Kidney (tissue), 14 donors: ENCODE data around the gene DNAAF6. TPM values are rescaled to one million over a fixed set of nuclear protein-coding genes. Genes with fewer than 3 reads are reported as not detected.

Experiments
- DNase-seq, 5 donors: peaks; one replicate each; pipeline ENCODE4 v3.0.0-alpha.2; 2013 to 2020
- FAIRE-seq: peaks from 2 replicates; lab custom pipeline; 2012; peaks lifted over from hg19 to GRCh38; lab: Jason Lieb, UNC
- H3K27ac ChIP-seq, 2 donors: one replicate each; pipeline ENCODE4 v1.7.0; 2013; ENCODE audit warnings: low read depth in 2 of 2, low read length in 2 of 2, inconsistent platforms in 1 of 2
- H3K27me3 ChIP-seq: one replicate; pipeline ENCODE4 v1.7.1; 2013; ENCODE audit warnings: low read length, inconsistent platforms; ENCODE audit not compliant: control insufficient read depth, insufficient read depth
- H3K36me3 ChIP-seq, 3 donors: one replicate each; pipeline versions ENCODE4 v1.7.0 to v1.7.1; 2013; ENCODE audit warnings: low read length in 3 of 3, control low read depth in 1 of 3, inconsistent platforms in 1 of 3; ENCODE audit not compliant: insufficient read depth in 3 of 3, control insufficient read depth in 2 of 3
- H3K4me1 ChIP-seq, 3 donors: one replicate each; pipeline versions ENCODE4 v1.7.0 to v1.7.1; 2013; ENCODE audit warnings: low read length in 3 of 3, inconsistent platforms in 1 of 3, low read depth in 1 of 3; ENCODE audit not compliant: control insufficient read depth in 2 of 3, insufficient read depth in 2 of 3
- H3K4me3 ChIP-seq, 3 donors: one replicate each; pipeline versions ENCODE4 v1.7.0 to v1.8.1; 2013; ENCODE audit warnings: low read length in 3 of 3, control low read depth in 1 of 3, inconsistent platforms in 1 of 3
- H3K9ac ChIP-seq, 3 donors: one replicate each; pipeline versions ENCODE4 v1.7.0 to v1.7.1; 2013; ENCODE audit warnings: low read length in 3 of 3, control low read depth in 1 of 3, inconsistent platforms in 1 of 3
- H3K9me3 ChIP-seq, 3 donors: one replicate each; pipeline versions ENCODE4 v1.7.0 to v1.7.1; 2013; ENCODE audit warnings: low read length in 3 of 3, control low read depth in 1 of 3, inconsistent platforms in 1 of 3; ENCODE audit not compliant: control insufficient read depth in 2 of 3, insufficient read depth in 1 of 3
- intact Hi-C: fragments of 100-400 bp; cut with DNase I; formaldehyde crosslinking; loops from one replicate; pipeline ENCODE4 v1.11.1; 2022
- polyA plus RNA-seq: library from polyadenylated mRNA; stranded (reverse); fragments of 350-450 nt; fragmentation: Illumina TruSeq; extraction: RNeasy Lipid Tissue Mini Kit (QIAGEN cat#74804); gene quantifications from one replicate; pipeline ENCODE4 v1.2.3, GENCODE V29; 2014; ENCODE audit warnings: low read depth, low replicate concordance; ENCODE audit not compliant: insufficient read depth
- total RNA-seq: library from RNA; stranded (reverse); fragmentation: NEBNext Ultra II Directional; extraction: Animal tissue kit (Norgen Biotek cat#: 25700); gene quantifications from one replicate; pipeline ENCODE4 v1.2.1, GENCODE V29; 2021
- TF ChIP-seq, protein P1 (sequence below): IDR thresholded peaks from 3 replicates; pipeline ENCODE4 v1.5.1; 2012; ENCODE audit warnings: mild to moderate bottlenecking, moderate library complexity, borderline replicate concordance; ENCODE audit not compliant: insufficient read depth; ENCODE audit errors: extremely low read depth
- donor health status: control.
- donor health status: control.
- donor health status: control.
- donor health status: control.
- donor health status: control.
- donor health status: DM: yes; HTN: yes; CAD: no.
- donor health status: Normal renal cell carcinoma (clear cell type).

DNAAF6 gene
- total and polyA plus RNA-seq, 2 donors from 2014 or later, result not detected

DNA sequence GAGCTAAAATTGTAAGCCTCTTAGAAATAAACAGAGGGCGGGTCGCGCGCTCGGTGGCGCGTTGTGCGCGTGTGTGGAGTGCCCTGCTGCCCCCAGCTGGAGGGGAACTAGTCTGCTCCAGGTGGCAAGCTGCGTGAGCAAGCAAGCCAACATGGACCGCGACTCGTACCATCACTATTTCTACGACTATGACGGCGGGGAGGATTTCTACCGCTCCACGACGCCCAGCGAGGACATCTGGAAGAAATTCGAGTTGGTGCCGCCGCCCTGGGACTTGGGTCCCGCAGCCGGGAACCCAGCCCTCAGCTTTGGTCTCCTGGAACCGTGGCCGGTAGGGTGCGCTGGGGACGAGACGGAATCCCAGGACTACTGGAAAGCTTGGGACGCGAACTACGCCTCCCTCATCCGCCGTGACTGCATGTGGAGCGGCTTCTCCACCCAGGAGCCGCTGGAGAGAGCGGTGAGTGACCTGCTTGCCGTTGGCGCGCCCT lies 66.1 kb downstream of the DNAAF6 start:
- H3K9ac ChIP-seq, result no peak overlapping the region
- no peak for FAIRE-seq
- H3K27ac ChIP-seq, result no peak overlapping the region
- DNase-seq, result peak; percentile 0 to 70 (median 10)
- no peak overlapping the region for H3K4me3 ChIP-seq
- intact Hi-C loops, result no loop called here
- H3K4me1 ChIP-seq, result no peaks in the 10 kb centered on the region
- H3K27me3 ChIP-seq, result no peaks in the 10 kb centered on the region
- no peaks in the 10 kb centered on the region for H3K36me3 ChIP-seq
- H3K9me3 ChIP-seq, result no peaks in the 10 kb centered on the region
- TF ChIP-seq, protein P1, sequence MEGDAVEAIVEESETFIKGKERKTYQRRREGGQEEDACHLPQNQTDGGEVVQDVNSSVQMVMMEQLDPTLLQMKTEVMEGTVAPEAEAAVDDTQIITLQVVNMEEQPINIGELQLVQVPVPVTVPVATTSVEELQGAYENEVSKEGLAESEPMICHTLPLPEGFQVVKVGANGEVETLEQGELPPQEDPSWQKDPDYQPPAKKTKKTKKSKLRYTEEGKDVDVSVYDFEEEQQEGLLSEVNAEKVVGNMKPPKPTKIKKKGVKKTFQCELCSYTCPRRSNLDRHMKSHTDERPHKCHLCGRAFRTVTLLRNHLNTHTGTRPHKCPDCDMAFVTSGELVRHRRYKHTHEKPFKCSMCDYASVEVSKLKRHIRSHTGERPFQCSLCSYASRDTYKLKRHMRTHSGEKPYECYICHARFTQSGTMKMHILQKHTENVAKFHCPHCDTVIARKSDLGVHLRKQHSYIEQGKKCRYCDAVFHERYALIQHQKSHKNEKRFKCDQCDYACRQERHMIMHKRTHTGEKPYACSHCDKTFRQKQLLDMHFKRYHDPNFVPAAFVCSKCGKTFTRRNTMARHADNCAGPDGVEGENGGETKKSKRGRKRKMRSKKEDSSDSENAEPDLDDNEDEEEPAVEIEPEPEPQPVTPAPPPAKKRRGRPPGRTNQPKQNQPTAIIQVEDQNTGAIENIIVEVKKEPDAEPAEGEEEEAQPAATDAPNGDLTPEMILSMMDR, result no peak

DNA sequence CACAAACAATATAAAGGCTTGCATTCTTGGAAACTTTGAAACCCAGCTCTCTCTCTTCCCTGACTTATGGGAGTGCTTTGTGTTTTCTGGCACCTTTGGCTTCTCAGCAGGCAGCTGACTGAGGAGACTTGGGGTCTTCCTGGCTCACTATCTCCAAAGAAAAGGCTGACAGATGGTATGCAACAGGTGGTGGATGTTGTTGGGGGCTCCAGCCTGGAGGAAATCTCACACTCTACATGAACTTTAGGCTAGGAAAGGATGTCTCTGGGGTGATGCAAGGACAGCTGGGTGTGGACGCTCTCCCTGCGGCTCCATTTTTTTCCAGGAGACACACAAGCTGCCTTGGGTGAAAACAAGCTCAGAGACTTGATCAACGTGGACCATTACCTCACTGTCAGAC lies 67.4 kb downstream of the DNAAF6 start:
- intact Hi-C loops, result no loop called here
- DNase-seq (no peak), FAIRE-seq (no peak)

DNA sequence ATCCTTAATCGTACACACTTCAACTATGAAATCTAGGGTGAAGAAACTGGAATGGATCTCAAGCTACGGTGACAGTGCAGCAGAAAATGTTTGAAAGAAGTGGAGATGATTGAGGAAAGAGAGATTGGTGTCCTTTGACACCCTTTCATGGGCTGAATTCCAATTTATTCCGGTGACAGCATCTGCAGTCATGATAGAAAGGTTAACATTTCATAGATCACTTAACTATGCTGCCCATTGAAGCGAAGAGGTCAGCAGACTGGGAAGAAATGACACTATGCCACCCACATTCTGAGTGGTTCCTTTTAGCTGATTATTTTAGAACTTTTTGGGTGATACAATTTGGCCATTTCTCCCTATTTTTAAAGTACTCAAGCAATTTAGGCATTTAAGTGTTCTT lies 82.3 kb downstream of the DNAAF6 start:
- no peak for FAIRE-seq
- H3K9ac ChIP-seq, result no peak overlapping the region
- intact Hi-C loops, result no loop called here
- H3K36me3 ChIP-seq, result no peaks in the 10 kb centered on the region
- H3K4me1 ChIP-seq, result no peaks in the 10 kb centered on the region
- DNase-seq, result no peak
- H3K27ac ChIP-seq, result no peak overlapping the region
- no peak overlapping the region for H3K4me3 ChIP-seq
- no peaks in the 10 kb centered on the region for H3K9me3 ChIP-seq
- TF ChIP-seq, protein P1, result no peak
- H3K27me3 ChIP-seq, result no peaks in the 10 kb centered on the region

More for the DNA sequence above, 67.4 kb downstream of the DNAAF6 start:
- Histone ChIP-seq H3K27ac (no peak overlapping the region), H3K4me3 (no peak overlapping the region), H3K4me1 (no peaks in the 10 kb centered on the region), H3K9me3 (no peaks in the 10 kb centered on the region), H3K27me3 (no peaks in the 10 kb centered on the region), H3K36me3 (no peaks in the 10 kb centered on the region), H3K9ac (no peak overlapping the region)
- TF ChIP-seq, protein P1, result no peak

DNA sequence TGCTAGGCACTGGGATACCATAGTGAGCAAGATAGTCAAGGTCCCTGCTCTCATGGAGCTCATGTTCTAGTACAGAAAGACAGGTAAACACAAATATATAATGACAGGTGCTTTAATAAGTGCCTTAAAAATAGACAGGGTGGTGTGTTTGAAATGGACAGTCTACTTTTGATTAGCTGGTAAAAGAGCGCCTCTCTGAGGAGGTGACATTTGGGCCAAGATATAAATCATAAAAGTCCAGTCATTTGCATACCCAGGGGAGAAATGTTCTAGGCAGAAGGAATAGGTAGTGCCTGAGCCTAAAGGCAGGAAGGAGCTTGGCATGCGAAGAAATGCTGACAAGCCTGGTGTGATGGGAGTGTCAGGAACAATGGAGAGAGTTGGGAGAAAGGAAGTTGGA lies 83.6 kb downstream of the DNAAF6 start:
- no peaks in the 10 kb centered on the region for H3K27me3 ChIP-seq
- H3K27ac ChIP-seq, result no peak overlapping the region
- FAIRE-seq, result no peak
- TF ChIP-seq, protein P1, result no peak
- intact Hi-C loops, result no loop called here
- H3K4me3 ChIP-seq, result no peak overlapping the region
- H3K9ac ChIP-seq, result no peak overlapping the region
- no peaks in the 10 kb centered on the region for H3K4me1 ChIP-seq
- DNase-seq, result no peak
- no peaks in the 10 kb centered on the region for H3K9me3 ChIP-seq
- H3K36me3 ChIP-seq, result no peaks in the 10 kb centered on the region
